ENCODE measurements around the gene ZC3H13.

ZC3H13 gene

GRCh38 chr13:45934283-45934682 is 118.3 kb downstream of the ZC3H13 start:
- no peak for DNase-seq

DNA sequence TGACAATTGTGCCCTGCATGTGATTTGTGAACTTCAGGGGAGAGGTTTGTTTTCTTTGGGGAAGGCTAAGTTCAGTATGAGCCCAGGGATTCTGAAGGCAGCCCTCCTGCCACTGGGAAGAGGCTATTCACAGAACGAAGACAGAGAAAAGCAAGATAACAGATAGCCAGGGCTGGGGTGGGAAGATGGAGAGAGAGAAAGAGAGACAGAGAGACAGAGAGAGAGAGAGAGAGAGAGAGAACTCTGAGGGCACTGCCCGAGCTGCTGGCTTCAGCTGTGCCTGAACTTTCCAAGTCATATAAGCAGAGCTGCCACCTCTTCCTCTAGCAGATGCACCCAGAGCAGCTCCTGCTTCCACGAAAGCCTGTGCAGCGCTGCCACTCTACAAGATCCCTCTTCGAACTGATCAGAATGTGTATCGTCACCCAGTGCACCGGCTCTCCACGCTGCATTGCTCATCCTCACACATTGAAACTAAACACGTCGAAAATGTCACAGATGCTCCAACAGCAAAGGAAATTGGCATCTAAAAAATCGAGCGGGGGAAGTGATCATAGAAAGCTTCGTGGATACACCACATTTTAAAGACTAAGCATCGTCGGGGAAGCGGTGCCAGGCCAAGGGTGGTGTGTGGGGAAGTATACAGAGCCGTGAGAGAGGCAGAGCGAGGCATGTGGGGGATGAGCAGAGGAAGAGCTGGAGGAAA is 119.2 kb downstream of the ZC3H13 start:
- no peak for DNase-seq

DNA sequence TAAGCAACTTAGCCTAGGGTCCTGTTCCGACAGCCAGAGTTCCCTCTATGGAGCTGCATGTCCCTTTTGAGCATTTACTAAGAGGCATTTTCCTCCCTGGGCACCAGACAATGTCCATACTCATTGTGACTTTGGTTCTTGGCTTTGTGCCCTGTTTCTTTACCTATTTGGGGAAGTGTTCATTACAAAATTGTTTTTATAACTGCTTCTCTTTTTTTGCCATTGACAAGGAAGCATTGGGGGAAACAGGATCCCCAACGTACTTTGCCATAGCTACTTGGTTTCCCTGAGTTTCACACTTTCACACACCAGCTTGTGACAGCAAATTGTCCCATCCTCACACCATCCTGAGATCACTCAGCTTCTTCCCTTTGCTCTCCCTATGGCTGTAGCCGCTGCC is 119.9 kb downstream of the ZC3H13 start:
- no peak for DNase-seq

- no peak for DNase-seq
Measured at GRCh38 chr13:45932172-45932571, 120.4 kb downstream of the ZC3H13 start.

GRCh38 chr13:45931211-45931610 is 121.3 kb downstream of the ZC3H13 start:
- DNase-seq, result no peak

DNA sequence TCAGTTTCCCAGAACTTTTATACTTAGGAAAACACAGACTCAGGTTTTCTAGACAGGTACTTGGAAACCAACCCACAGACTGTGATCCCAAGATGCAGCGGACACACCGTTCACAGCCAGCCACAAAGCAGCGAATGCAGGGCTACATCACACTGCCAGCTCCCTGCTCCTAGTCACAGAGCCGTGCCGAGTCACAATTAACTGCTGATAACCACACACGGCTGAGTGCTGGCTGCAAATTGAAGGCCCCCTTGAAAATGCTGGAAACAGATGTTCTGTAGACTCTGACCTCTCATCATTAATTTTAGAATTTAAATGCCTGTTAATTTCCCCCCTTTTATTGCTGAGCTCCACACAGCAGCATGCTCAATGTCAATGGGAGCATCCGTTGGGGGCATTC is 122.4 kb downstream of the ZC3H13 start:
- DNase-seq, result no peak

- no peak for DNase-seq
Measured at GRCh38 chr13:45928843-45929242, 123.7 kb downstream of the ZC3H13 start.

DNA sequence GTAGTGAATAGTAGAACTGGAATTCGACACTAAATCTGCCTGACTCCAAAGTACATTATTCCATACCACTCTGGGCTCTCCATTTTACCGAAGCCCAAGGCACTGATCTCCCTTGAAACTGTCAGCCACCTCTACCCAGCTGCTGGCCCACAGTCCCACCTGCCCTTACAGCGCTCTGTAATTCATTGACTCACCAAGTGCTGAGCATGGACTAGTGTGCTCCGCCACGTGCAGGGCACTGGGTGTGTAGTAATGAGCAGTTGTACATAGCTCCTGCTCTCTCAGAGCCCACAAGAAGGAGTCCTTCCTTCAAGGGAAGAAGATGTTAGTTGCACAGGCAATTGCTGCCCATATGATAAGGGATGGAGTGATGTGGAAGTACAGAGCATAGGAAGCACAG is 124.4 kb downstream of the ZC3H13 start:
- DNase-seq, result no peak

DNA sequence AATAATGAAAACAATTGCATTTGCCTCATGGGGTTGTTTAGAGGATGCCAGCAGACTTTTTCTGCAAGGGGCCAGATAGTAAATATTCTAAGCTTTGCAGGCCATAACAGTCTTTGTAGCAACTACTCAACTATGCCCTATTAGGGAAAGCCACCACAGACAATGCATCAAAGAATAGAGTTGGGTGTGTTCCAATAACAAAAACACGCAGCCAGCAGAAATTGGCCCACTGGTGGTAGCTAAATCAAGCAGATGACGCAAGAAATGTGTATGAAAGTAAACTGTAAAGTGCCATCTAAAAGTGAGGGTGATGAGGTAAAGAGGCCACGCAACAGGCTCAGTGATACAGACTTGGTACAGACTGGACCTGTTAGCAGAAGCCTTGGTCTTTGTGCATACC is 125.8 kb downstream of the ZC3H13 start:
- no peak for DNase-seq

DNA sequence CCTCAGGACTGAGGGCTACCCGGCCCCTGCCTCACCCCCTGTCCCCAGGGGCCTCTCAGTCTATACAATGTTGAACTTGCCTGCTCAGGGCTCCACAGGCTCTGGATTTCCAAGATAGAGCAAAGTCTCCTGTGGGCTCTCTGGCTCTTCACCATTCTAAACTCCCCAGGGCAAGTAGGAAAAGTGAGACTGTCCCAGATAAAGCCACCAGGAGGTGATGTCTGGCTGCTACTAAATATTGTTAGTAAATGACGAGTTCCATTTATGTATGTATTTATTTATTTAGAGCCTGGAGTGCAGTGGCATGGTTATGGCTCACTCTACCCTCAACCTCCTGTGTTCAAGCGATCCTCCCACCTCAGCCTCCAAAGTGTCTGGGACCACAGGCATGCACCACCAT is 127.4 kb downstream of the ZC3H13 start:
- no peak for DNase-seq

DNA sequence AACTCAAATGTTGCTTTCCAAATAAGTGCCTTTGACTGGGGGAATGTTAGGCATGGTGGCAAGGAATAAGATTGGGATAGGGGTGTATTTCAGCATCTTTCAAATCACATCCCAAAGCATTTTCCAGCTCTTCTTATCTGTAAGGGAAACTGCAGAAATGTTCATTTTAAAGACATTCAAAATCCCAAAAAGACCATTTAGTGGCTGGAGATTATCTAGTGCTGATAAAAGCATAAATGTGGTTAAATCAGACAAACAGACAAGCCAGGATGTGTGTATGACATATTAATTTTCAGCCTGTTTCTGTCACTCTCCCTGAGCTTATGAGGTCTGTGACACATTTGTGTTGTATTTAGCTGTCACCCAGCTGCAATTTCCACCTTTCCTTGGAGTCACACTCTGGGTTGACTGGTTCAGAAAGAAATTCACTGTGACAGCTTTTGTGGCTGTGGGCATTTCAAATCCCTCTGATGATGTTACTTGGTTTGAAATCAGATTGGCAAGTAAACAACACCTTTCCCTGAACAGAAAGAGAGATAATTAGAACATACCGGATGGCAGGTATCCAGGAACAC is 131.3 kb downstream of the ZC3H13 start:
- no peak for DNase-seq

GRCh38 chr13:45918597-45918996 is 133.9 kb downstream of the ZC3H13 start:
- no peak for DNase-seq

- no peak for DNase-seq
Measured at GRCh38 chr13:45917019-45917418, 135.5 kb downstream of the ZC3H13 start.

- no peak for DNase-seq
Measured at GRCh38 chr13:45915686-45916439, 136.7 kb downstream of the ZC3H13 start.

GRCh38 chr13:45909673-45910072 is 142.9 kb downstream of the ZC3H13 start:
- DNase-seq, result no peak

DNA sequence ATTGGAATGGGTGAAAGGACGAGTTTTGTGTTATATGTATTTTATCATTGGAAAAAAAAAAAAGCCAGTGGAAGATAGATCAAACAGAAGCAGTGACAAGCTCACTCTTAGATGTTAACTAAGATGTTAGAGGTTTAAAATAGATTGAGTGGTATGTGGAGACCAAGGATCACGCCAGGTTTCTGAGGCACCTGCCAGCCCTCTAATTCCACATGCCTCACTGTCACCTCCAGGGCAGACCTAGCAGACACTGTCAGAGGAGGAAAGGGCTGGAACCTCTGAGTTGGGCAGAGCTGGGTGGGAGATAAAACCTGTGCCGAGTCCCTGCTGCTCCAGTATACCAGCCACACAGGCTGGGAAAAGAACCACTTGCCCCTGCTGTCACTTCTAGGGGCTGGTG is 143.5 kb downstream of the ZC3H13 start:
- no peak for DNase-seq

DNA sequence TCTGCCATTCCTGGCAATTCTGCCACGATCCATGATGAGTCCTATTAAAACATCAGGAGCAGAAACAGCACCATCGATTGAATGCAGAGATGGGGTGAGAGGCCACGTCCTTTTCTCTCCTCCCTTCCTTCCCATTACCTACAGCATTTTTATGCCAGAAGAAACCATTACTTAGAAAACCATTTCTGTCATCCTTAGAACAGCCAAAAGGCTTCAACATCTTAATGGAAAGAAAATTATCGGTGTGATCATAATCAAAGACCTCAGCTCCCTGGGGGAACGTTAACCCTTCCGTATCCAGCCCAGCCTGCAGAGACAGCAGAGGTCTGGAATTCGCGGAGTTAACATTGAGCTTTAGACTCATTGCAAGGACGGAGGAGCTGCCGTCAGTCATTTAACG is 145.0 kb downstream of the ZC3H13 start:
- no peak for DNase-seq
